Panc1 (cell line): Measurements from ENCODE around the gene SIGLEC1. TPM values are rescaled to one million over a fixed set of nuclear protein-coding genes. Genes with fewer than 3 reads are reported as not detected.

ENCODE experiments used
- ATAC-seq: fragments of 200-7000 bp; cut with Tn5 transposase; 2 replicates; pipeline ENCODE4 v1.9.1; 2020; ENCODE audit warnings: mild to moderate bottlenecking, moderate library complexity
- BruUV-seq: library from RNA; stranded (reverse); fragments of 400-500 nt; replicated peaks from 2 replicates; lab custom pipeline; 2021; lab: Mats Ljungman, UMichigan
- CTCF ChIA-PET: fragments of 300-600 bp; sonication (Branson Sonifier 250); formaldehyde crosslinking; loops from one replicate; lab custom pipeline; 2022; ENCODE audit warnings: antibody characterized with exemption; lab: Charles Lee
- POLR2A ChIA-PET: fragments of 300-600 bp; sonication (Branson Sonifier 250); formaldehyde crosslinking; loops from one replicate; lab custom pipeline; 2022; ENCODE audit warnings: antibody characterized with exemption; lab: Charles Lee
- DNase-seq: peaks from one replicate; pipeline ENCODE4 v3.0.0-alpha.2; 2010; ENCODE audit warnings: low read depth, low spot score
- H3K27ac ChIP-seq: 2 replicates; pipeline ENCODE4 v1.5.1; 2011; ENCODE audit warnings: mild to moderate bottlenecking, low read length, inconsistent platforms
- H3K27me3 ChIP-seq: fragments of 200-500 bp; sonication (Bioruptor generic); 2 replicates; pipeline ENCODE4 v1.6.0; 2014; ENCODE audit warnings: low read length, inconsistent platforms; ENCODE audit not compliant: control insufficient read depth, insufficient read depth
- H3K36me3 ChIP-seq: fragments of 200-500 bp; sonication (Bioruptor generic); 2 replicates; pipeline ENCODE4 v1.5.1; 2014; ENCODE audit warnings: inconsistent platforms, mild to moderate bottlenecking, low read length, moderate library complexity; ENCODE audit not compliant: control insufficient read depth, insufficient read depth
- H3K4me1 ChIP-seq: 2 replicates; pipeline ENCODE4 v1.5.1; 2011; ENCODE audit warnings: inconsistent platforms, mild to moderate bottlenecking, low read length, moderate library complexity; ENCODE audit not compliant: control insufficient read depth, insufficient read depth
- H3K4me3 ChIP-seq, 2 experiments: 2 replicates each; pipeline ENCODE4 v1.5.1; 2011 to 2012; ENCODE audit warnings: low read depth in 2 of 2, low read length in 2 of 2, mild to moderate bottlenecking in 2 of 2, inconsistent platforms in 1 of 2, moderate library complexity in 1 of 2
- H3K9me3 ChIP-seq: fragments of 200-500 bp; sonication (Bioruptor generic); 2 replicates; pipeline ENCODE4 v1.5.1; 2014; ENCODE audit warnings: low read depth, mild to moderate bottlenecking, inconsistent platforms, low read length, moderate library complexity; ENCODE audit not compliant: control insufficient read depth, insufficient read depth
- POLR2AphosphoS5 ChIP-seq: IDR thresholded peaks from 2 replicates; pipeline ENCODE4 v1.6.1; 2012; ENCODE audit warnings: mild to moderate bottlenecking, low read depth, low read length, moderate library complexity
- REST ChIP-seq, 2 experiments: IDR thresholded peaks; 2 replicates each; pipeline ENCODE4 v1.6.1; 2011 to 2012; ENCODE audit warnings: low read depth in 2 of 2, control low read depth in 1 of 2, low read length in 1 of 2, mild to moderate bottlenecking in 1 of 2, moderate library complexity in 1 of 2; ENCODE audit not compliant: insufficient read depth in 1 of 2
- SIN3A ChIP-seq: IDR thresholded peaks from 2 replicates; pipeline ENCODE4 v1.6.1; 2012; ENCODE audit warnings: low read depth, mild to moderate bottlenecking, low read length, moderate library complexity, borderline replicate concordance; ENCODE audit not compliant: insufficient read depth
- TCF7L2 ChIP-seq: IDR thresholded peaks from 2 replicates; pipeline ENCODE4 v1.6.1; 2011; ENCODE audit warnings: mild to moderate bottlenecking, low read depth, low read length, inconsistent platforms
- in situ Hi-C: cut with HindIII; loops from 2 replicates; pipeline ENCODE4 v1.10.0; 2016; ENCODE audit warnings: low sequenced_read_pairs, low pct_unique_long_range_greater_than_20kb
- intact Hi-C: fragments of 100-400 bp; cut with micrococcal nuclease; formaldehyde crosslinking; loops from one replicate; pipeline ENCODE4 v1.10.0; 2022; ENCODE audit not compliant: unreplicated experiment
- total RNA-seq: library from RNA; stranded (reverse); gene quantifications from one replicate; pipeline ENCODE4 v1.2.1, GENCODE V29; 2021; ENCODE audit not compliant: unreplicated experiment
- TF ChIP-seq, protein P1 (sequence below): fragments of 450-650 bp; IDR thresholded peaks from 2 replicates; pipeline ENCODE4 v1.5.1; 2017; ENCODE audit warnings: mild to moderate bottlenecking

SIGLEC1 gene
- total RNA-seq, 1 experiment from 2014 or later = 0.03 TPM

DNA sequence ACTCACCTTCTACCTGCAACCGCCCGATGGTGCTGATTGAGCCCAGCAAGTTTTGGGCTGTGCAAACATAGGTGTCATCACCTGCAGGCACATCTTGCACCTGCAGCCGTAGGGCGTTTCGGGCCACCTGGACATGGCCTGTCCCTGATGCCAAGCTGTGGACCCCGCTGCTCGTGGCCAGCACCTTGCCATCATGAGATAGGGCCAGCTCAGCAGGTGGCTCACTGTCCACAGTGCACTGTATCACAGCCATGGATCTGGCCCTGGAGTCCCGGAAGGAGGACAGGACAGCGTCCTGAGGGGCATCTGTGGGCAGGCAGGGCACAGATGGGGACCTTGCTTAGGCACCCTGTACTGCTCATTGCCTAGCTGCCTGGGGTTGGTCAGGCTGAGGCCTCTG is 20.5 kb downstream of the SIGLEC1 start:
- in situ Hi-C loops = no loop called here
- no TSS peak for BruUV-seq
- no peak for ATAC-seq

DNA sequence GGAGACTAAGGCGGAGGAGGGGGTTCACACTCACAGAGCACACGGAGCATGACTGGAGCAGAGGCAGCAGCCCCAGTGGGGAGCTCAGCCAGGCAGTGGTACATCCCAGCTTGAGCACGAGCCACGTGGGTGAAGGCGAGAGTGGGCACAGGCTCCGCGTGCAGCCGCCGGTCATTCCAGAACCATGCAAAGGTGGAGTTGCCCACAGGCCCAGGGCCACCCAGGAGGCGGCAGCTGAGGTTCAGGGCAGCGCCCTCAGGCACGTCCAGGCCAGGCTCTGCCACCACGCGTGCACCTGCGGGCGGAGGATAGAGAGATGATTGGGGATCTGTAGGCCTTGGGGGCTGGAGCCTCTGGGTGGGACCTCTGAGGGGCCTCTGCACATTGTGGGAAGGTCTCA is 21.1 kb downstream of the SIGLEC1 start:
- Histone ChIP-seq H3K4me1 (no peaks in the 10 kb centered on the region; the same call in 1 of the 2 replicates), H3K36me3 (no peaks in the 10 kb centered on the region), H3K9me3 (no peaks in the 10 kb centered on the region), H3K27me3 (no peaks in the 10 kb centered on the region), H3K27ac (no peak overlapping the region), H3K4me3 (no peak overlapping the region)
- CTCF ChIA-PET = interaction anchor here (0.5 kb wide), 1 partner anchor 253 kb away, joined by 3 read pairs; no protein-coding TSS in a partner anchor
- in situ Hi-C loops = no loop called here
- DNase-seq (no peak), ATAC-seq (no peak)
- TF ChIP-seq TCF7L2 (no peak), REST (IDR thresholded peaks at IDR 0.05; ENCODE audit: insufficient read depth in 1 of 2, low read depth in 2 of 2, low read length in 1 of 2) (no peak), SIN3A (no peak), POLR2AphosphoS5 (no peak)
- TF ChIP-seq, protein P1, sequence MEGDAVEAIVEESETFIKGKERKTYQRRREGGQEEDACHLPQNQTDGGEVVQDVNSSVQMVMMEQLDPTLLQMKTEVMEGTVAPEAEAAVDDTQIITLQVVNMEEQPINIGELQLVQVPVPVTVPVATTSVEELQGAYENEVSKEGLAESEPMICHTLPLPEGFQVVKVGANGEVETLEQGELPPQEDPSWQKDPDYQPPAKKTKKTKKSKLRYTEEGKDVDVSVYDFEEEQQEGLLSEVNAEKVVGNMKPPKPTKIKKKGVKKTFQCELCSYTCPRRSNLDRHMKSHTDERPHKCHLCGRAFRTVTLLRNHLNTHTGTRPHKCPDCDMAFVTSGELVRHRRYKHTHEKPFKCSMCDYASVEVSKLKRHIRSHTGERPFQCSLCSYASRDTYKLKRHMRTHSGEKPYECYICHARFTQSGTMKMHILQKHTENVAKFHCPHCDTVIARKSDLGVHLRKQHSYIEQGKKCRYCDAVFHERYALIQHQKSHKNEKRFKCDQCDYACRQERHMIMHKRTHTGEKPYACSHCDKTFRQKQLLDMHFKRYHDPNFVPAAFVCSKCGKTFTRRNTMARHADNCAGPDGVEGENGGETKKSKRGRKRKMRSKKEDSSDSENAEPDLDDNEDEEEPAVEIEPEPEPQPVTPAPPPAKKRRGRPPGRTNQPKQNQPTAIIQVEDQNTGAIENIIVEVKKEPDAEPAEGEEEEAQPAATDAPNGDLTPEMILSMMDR = no peak
- POLR2A ChIA-PET = interaction anchor here (0.5 kb wide), 1 partner anchor 51 kb away, joined by 4 read pairs; no protein-coding TSS in a partner anchor
- intact Hi-C loops = no loop called here
- BruUV-seq = no TSS peak

More for the DNA sequence above, 20.5 kb downstream of the SIGLEC1 start:
- no peaks in the 10 kb centered on the region for H3K4me1 ChIP-seq
- CTCF ChIA-PET = no interaction called here
- H3K9me3 ChIP-seq = no peaks in the 10 kb centered on the region
- no peak overlapping the region for H3K4me3 ChIP-seq
- no peaks in the 10 kb centered on the region for H3K27me3 ChIP-seq
- TF ChIP-seq REST (IDR thresholded peaks at IDR 0.05; ENCODE audit: insufficient read depth in 1 of 2, low read depth in 2 of 2, low read length in 1 of 2) (no peak), SIN3A (no peak), POLR2AphosphoS5 (no peak), TCF7L2 (no peak)
- TF ChIP-seq, protein P1 = no peak
- no peak overlapping the region for H3K27ac ChIP-seq
- DNase-seq = no peak
- H3K36me3 ChIP-seq = no peaks in the 10 kb centered on the region
- intact Hi-C loops = no loop called here
- POLR2A ChIA-PET = interaction anchor here (0.5 kb wide), 1 partner anchor 51 kb away, joined by 4 read pairs; no protein-coding TSS in a partner anchor
